HG03139 (cell line): ENCODE measurements around the gene ZMAT3.
A peak's percentile ranks its signal among the peaks of the same experiment; 100 is the strongest.

ENCODE experiments used
- ATAC-seq: cut with Tn5 transposase; IDR thresholded peaks from one replicate; pipeline ENCODE4 v1.9.1; 2021; ENCODE audit not compliant: unreplicated experiment

ZMAT3 gene

DNA sequence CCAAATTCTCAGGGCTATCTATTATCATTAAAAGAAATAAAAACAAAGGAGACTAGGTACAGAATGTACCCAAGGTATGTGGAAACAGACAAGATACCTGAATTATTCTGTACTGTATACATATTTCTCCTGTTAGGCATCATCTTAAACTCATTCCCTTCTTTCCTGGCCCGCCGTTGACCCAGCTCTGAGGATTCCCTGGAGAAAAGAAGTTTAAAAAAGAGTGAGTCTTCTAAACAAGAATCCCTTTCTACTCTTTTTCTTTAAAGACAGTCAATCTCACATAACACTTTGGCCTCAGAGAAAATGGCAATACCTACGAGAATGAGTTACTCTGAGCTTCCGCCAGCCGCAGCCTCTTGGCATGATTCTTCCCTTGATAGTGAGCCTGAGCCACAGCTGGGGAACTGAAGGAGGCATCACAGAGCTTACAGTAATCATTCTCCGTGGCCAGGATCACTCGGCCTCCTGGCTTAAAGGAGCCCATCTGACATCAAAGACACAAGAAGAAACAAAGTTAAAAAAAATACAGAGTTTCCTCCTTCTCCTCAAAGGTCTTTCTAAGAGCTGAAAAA is 44.2 kb downstream of the ZMAT3 start:
- no peak for ATAC-seq

DNA sequence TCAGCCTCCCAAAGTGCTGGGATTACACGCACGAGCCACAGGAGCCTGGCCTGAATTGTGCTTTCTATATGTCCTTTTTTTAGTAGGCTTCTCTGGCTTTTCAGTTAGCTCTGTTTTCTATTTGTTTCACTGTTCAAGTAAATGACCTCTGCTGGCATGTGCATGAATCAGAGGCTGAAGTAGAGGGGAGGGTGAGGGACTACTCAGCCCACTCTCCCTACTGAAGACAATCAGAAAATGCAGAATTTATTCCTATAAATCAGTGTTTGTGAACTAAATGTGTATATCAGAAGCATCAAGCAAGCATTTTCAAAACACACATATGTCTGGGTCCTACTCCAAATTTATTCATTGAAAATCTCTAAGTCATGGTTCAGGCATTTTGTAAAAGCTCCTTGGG is 45.0 kb downstream of the ZMAT3 start:
- no peak for ATAC-seq

DNA sequence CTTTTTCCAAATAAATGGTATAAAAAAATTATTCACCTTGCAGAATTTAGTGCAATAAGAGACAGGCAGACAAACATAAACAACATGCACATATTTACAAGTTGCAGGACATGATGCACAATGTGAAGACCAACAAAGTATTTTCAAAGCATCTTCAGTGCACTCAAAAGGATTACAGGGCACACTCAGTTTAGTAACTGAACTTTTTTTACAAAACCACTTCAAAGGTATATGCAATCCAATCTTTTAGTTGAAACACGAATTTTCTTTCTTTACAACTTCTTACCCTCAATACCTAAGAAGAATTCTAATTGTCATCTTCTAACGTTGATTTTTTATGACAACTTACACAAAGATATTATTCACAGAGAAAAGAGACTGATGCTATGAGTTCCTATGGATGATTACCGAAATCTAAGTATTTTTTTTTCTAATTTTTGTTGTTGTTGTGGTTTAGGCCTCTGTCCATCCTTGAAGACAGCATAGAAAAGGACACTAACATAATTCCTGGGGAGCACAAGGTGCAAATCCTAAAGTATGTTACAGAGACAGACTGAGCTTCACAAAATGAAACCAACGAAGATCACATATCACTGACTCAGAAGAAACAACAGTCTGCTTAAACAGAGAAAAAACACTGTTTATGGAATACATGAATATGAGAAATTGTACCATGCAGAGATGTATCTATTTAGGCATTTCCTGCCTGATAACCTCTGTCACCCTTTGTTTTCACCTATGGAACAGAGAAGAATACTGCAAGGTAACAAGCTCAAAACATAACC is 50.3 kb downstream of the ZMAT3 start:
- no peak for ATAC-seq

DNA sequence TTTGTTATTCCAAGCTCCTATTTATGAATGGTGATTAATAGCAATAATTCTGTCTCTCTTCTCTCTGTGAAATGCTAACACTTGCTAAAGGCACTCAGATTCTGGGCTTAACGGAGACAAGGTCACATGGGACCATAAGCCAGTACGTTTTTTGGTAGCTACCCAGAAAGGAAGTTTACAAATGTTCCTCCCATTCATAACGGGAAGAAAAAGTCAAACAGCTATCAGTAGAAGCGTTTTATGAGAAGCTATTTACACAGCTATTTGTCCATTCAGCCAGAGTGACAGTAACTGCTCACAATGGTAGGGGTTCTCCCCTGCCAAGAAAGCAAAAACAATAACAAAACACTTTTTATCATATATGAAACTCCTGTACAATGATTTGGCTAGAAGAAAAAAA is 51.5 kb downstream of the ZMAT3 start:
- no peak for ATAC-seq

DNA sequence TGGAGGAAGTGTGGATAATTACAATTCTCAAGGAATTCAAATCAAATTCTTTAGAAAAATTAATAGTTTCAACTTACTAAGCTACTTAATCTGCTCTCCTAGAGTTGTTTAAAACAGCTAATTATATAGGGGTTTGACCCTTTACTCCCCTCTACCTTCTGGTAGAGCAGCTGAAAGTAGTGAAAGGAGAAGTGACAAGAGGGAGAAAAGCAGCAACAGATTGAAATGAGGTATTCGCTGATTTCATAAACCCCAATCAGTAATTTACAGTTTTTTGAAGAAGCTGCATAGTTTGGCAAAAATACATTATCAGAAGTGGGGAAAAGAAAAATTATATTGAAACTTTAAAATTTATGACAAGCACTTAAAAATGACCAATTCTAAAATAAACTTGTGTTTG is 52.8 kb downstream of the ZMAT3 start:
- no peak for ATAC-seq

DNA sequence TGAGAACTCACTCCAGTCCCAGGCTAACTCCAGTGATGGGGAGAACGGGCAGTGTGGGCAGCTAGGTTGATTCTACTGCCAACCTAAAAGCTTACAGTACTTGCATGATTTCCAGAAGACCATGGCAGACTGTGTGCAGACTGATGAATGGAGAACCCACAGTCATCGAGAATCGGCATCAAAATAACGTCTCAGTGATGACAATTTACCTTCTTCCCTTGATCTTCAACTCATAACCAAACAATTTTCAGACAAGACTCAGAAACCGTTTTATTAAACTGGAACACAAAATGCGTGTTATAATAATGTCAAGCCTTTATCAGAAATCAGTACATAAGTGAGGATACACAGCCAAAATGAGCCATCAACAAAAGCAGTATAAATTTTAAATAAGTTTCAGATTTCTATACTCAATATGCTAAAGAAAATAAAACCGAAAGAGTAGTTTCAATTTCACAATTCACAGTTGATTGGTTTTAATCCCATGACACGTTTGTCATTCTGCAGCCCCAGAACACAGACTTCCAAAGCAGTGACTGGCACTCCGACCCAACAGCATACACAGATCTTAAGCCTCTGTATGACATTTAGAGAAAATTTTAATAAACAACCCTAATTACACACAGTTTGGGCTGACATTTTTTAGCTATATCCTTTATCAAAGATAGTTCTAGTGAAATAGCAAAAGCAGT is 54.5 kb downstream of the ZMAT3 start:
- peak; percentile 43 for ATAC-seq

DNA sequence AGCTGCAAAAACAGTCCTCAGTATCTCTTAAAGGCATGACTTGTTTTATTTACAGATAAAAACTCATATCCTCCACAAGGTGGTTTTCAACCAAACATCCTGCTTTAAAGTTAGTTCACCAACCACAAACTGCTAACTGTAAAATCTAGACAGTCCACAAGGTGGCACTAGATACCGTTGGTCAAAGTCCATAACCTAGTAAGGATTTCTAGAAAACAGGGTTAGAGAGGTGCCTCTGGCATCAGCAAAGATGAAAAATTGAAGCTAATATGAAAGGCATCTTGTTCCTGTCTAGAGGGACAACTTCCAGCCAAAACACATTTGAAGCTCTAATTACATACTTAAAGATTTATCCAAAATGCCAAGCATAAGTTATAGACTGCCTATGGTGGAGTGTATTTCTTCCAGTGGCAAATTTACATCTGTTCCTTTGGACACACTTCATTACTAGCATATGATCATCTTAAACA is 56.0 kb downstream of the ZMAT3 start:
- ATAC-seq = peak; percentile 68

DNA sequence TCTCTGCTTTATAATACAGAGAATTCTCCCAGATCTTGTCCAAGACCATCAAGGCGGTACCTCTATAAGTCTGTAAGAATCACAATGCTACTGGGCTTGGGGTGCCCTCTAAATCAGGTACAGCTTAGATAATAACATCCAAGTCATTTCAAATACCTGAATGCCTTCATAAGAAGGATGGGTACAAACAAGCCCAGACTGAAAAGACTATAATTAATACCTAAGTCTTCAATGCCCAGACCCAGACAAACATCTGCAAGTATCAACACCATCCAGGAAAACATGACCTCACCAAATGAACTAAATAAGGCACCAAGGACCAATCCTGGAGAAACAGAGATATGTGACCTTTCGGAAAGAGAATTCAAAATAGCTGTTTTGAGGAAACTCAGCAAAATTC is 65.9 kb downstream of the ZMAT3 start:
- no peak for ATAC-seq

DNA sequence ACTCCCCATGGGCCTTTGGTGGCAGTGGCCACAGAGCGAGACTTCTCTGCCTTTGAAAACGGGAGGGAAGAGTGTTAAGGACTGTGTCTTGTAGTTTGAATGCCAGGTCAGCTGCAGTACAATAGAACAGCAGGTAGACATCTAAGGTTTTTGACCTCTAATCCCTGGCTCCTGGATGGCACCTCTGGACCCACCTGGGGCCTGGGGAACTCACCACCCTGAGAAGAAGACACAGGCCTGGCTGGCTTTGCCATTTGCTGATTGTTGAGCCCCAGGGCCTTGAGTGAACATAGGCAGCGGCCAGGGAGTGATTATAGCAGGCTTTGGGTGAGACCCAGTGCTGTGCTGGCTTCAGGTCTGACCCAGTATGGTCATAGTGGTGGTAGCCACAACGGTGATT is 66.4 kb downstream of the ZMAT3 start:
- no peak for ATAC-seq

DNA sequence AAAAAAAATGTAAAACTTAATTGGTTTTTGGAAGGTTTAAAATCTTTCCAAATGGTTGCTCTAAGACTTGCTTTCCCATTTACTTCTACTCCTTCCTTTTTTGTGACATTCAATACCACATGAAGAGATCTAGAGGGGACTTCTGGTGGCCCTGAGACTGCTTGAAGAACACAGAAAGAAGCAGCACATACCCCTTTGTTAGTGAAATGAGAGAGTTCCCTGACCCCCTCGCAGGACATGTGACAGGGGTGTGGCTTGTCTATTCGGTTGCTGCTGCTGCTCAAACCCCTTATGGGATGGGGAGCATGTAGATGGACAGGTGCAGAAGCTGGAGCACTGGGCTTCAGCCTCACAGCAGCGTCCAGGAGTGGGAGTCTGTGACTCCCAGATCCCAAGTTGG is 71.0 kb downstream of the ZMAT3 start:
- ATAC-seq = no peak

DNA sequence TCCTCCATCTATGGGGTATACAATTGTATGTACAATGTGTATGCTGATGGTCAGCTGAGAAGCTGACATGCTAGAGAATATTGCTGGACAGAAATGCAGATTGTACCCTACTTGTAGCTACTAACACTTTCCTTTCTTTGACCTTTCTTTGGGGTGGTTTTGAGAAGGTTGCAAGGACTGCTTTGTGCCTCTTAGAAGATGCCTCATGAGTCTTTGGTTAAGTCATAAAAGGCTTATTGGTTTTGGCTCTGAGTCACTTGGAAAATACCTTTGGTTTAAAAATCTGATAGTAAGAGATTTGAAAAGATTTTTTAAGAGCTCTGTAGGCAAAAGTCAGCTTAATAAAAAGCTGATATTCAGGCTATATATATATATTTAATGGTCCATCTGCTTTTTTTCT is 71.5 kb downstream of the ZMAT3 start:
- no peak for ATAC-seq

DNA sequence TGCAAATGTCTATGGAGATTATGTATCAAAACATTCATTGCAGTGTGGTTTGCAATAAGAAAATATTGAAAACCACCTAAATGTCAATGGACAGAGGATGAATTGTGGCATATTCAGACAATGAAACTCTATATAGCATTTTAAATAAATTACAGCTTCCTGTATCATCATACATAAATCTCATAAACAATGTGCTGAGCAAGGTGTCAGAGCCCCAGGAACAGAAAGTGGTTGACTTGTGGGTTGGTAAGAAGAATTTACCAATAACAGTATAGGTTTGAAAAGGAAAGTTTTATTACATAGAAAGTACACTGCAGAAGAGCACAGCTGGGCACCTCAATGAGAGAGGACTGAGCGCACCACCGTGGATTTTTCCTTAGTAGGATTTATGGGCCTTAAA is 75.2 kb downstream of the ZMAT3 start:
- no peak for ATAC-seq

DNA sequence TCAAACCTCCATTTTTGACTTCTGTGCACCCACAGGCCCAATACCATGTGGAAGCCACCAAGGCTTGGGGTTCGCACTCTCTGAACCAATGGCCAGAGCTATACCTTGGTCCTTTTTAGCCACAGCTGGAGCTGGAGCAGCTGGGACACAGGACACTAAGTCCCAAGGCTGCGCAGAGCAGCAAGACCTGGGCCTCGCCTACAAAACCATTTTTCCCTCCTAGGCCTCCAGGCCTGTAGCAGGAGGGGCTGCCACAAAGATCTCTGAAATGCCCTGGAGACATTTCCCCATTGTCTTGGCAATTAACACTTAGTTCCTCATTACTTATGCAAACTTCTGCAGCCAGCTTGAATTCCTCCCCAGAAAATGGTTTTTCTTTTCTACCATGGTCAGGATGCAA is 81.3 kb downstream of the ZMAT3 start:
- no peak for ATAC-seq

DNA sequence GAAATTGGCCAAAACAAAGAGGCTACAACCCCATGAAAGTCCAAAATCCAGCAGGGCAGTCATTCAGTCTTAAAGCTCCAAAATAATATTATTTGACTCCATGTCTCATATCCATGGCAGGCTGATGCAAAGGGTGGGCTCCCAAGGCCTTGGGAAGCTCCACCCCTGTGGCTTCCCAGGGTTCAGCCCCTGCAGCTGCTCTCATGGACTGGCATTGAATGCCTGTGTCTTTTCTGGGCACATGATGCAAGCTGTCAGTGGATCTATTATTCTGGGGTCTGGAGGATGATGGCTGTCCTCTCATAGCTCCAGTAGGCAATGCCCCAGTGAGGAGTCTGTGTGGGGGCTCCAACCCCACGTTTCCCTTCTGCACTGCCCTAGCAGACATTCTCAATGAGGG is 81.8 kb downstream of the ZMAT3 start:
- no peak for ATAC-seq

DNA sequence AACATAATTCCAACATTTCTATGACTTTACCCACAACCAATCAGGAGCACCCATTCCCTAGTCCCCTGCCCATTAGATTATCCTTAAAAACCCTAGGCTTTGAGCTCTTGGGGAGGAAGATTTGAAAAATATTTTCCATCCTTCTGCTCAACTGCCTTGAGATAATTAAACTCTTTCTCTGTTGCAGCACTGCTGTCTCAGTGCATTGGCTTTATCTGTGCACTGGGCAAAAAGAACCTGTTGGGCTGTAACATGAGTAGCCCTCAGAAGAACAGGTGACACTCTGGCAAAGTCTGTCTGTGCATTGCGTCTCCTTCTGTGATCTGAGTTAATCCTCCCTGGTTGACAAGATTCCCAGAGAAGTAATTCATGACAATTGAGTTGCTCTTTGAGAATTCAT is 83.9 kb downstream of the ZMAT3 start:
- no peak for ATAC-seq

DNA sequence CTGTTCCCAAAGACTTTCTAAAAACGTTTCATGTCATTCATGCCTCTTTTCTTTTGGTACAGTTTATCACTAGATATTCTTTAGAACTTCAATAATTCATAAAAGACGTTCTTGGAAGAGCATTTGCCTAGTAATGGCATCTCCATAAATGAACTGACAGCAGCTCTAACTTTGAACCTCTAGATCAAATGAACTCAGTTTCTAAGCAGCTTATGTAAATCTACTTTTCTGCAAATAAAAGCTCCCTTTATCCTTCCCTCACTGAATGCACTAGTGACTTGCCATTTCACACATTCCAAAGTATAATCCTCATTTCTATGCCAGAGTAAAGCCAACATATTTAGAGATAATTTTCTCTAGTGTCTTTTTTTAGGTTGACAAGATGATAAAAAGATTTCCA is 85.2 kb downstream of the ZMAT3 start:
- no peak for ATAC-seq

DNA sequence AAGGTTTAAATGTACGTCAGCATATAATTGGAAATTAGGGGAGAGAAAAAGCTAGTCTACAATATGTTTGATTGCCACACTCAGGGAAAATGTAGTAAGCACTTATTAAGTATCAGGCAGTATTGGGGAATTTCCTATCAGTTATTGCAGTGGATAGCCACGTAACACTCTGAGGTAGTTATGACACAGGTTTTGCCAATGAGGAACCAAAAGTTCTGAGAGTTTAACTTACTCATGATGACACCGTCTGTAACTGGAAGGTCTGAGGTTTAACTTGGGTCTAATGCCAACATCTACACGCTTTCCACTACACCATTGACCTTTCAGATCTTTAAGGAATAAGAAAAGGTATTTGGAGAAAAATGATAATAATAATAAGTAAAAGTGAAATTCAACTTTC is 89.5 kb downstream of the ZMAT3 start:
- ATAC-seq = peak; percentile 80

DNA sequence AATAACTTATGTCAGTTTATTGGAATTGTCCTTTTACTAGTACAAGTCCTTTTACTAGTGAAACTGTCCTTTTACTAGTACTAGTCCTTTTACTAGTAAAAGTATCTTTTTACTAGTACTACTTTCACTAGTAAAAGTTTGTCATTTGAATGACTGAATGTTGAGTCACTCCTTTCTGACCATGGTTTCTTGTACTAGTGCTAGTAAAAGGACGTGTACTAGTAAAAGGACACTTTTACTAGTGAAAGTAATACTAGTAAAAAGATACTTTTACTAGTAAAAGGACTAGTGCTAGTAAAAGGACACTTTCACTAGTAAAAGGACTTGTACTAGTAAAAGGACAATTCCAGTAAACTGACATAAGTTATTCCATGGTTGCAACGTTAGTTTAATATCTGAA is 96.3 kb downstream of the ZMAT3 start:
- ATAC-seq = no peak

DNA sequence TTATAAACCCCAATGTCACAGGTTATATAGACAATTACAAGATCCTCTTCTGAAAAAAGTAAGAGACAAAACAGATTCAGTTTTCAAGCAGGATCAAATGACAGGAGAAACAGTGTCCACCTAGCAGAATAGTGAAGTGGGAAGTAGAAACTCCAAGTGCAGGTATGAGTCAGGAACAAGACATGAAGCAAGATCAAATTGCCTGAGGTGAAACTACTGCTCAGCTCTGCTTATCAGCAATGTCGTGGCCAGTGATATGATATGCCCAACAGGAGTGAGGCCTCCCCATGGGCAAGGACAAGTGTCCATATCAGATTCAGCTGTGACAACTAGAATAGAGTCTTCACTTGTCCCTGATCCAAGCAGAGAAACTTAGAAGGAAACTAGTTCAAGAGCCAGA is 100.0 kb downstream of the ZMAT3 start:
- ATAC-seq = no peak

DNA sequence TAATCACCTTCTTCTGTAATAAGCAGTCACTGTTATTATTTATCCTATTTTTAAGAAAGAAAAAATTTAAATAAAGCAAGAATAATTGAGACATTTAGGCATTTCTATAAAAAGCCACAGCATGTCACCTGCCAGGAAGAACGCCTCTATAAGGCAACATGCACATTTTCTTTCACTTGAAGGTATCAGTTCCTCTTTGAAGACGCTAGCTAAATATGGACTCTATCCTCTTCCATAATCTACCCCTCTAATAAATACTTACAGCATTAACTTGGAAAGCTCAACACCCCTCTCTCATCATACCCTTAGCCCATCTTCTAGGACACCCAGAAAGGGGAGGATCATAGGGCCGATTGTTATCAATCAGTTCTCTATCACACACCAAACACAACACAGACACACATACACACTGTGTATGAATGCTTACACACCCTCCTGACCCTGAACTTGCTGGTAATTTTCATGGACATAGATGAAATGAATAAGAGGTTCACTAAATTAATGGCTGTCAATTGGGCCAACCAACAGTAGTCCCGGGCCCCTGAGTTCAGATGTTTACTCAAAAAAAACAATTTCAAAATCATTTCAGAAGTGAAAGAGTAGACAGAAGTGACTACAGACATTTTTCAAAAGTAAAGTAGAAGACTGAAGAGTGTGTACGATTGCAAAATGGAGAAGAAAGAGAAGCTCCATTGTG is 102.5 kb downstream of the ZMAT3 start:
- peak; percentile 83 for ATAC-seq
